Ovary (tissue), 9 donors: ENCODE measurements around the gene PRKG1. TPM values are rescaled to one million over a fixed set of nuclear protein-coding genes. Genes with fewer than 3 reads are reported as not detected.

ENCODE experiments used
- DNase-seq, 5 donors: peaks; one replicate each; pipeline ENCODE4 v3.0.0-alpha.2; 2019 to 2020
- H3K27ac ChIP-seq, 2 donors: fragments of 200-600 bp; one replicate each; pipeline versions ENCODE4 v1.5.1 to v1.8.0; 2019 to 2022
- H3K27me3 ChIP-seq: fragments of 200-600 bp; one replicate; pipeline ENCODE4 v1.8.0; 2022
- H3K36me3 ChIP-seq: fragments of 200-600 bp; sonication (generic); one replicate; pipeline ENCODE4 v1.5.1; 2019
- H3K4me1 ChIP-seq: one replicate; pipeline ENCODE4 v1.8.1; 2013; ENCODE audit warnings: mild to moderate bottlenecking, moderate library complexity; ENCODE audit not compliant: insufficient read depth
- H3K4me3 ChIP-seq: fragments of 200-600 bp; sonication (generic); one replicate; pipeline ENCODE4 v1.5.1; 2017
- H3K9me3 ChIP-seq, 2 donors: fragments of 200-600 bp in 1 of 2; sonication (generic) in 1 of 2; one replicate each; pipeline versions ENCODE4 v1.5.1 to v1.8.1; 2013 to 2019; ENCODE audit warnings: mild to moderate bottlenecking in 1 of 2, moderate library complexity in 1 of 2
- EP300 ChIP-seq: sonication (generic); formaldehyde crosslinking; IDR thresholded peaks from one replicate; pipeline ENCODE4 v1.6.1; 2017; ENCODE audit warnings: antibody characterized with exemption
- POLR2A ChIP-seq: fragments of 450-650 bp; IDR thresholded peaks from one replicate; pipeline ENCODE4 v1.6.1; 2017; ENCODE audit warnings: antibody characterized with exemption, mild to moderate bottlenecking, moderate library complexity
- WGBS, 3 donors: extraction: QIAGEN DNeasy Blood & Tissue Kit in 1 of 3; methylation state at CpG; one replicate each; pipeline versions ENCODE4 v1.1.5 to v1.1.7; 2013 to 2017; 5-methylcytosine and 5-hydroxymethylcytosine counted together
- intact Hi-C, 4 donors: fragments of 100-400 bp; cut with DNase I; formaldehyde crosslinking; loops; one replicate each; pipeline versions ENCODE4 v1.11.0 to v1.15.1; 2022 to 2023
- polyA plus RNA-seq, 2 donors: library from polyadenylated mRNA; stranded (reverse); fragments of 200-250 nt in 1 of 2; fragments of 350-450 nt in 1 of 2; fragmentation: Illumina TruSeq in 1 of 2; extraction: RNeasy Lipid Tissue Mini Kit (QIAGEN cat#74804) in 1 of 2; gene quantifications; one replicate each; pipeline ENCODE4 v1.2.3, GENCODE V29; 2013 to 2014
- total RNA-seq, 7 donors: library from RNA; depleted of rRNA in 2 of 7; stranded (reverse); fragments of >200 nt in 2 of 7; fragmentation: NEBNext Ultra II Directional in 3 of 7; extraction: Animal tissue kit (Norgen Biotek cat#: 25700) in 3 of 7; gene quantifications; one replicate each; pipeline versions ENCODE4 v1.1.0 to v1.2.4, GENCODE V29; 2016 to 2023
- TF ChIP-seq, protein P1 (sequence below), 3 donors: fragments of 450-650 bp in 2 of 3; fragments of 200-600 bp in 1 of 3; IDR thresholded peaks; one replicate each; pipeline versions ENCODE4 v1.5.1 to v1.8.0; 2016 to 2022; ENCODE audit warnings: antibody characterized with exemption in 3 of 3, mild to moderate bottlenecking in 1 of 3
- donor health status: DM: no; HTN: no; CAD: no; lungs with moderate emphysema.
- donor health status: DM: no; HTN: no; CAD: no.
- donor health status: Bipolar disorder and iron deficiency.
- donor health status: DM: yes; HTN: yes; CAD: no.
- donor health status: DM: no; HTN: no; CAD: no.
- donor health status: DM: yes; HTN: yes; CAD: no.

Gene PRKG1
- total and polyA plus RNA-seq, 9 donors = 2.8 to 21.1 (median 15.7) TPM

- no peak for DNase-seq
- Histone ChIP-seq H3K27me3 (no peaks in the 10 kb centered on the region), H3K9me3 (no peaks in the 10 kb centered on the region), H3K4me3 (no peak overlapping the region), H3K4me1 (no peaks in the 10 kb centered on the region), H3K27ac (no peak overlapping the region), H3K36me3 (no peaks in the 10 kb centered on the region)
- intact Hi-C loops = no loop called here
- 78 to 92% (median 92%) methylated on average over 7 of the region's 7 CpGs for WGBS, 3 donors
- no peak for TF ChIP-seq POLR2A
- TF ChIP-seq, protein P1, sequence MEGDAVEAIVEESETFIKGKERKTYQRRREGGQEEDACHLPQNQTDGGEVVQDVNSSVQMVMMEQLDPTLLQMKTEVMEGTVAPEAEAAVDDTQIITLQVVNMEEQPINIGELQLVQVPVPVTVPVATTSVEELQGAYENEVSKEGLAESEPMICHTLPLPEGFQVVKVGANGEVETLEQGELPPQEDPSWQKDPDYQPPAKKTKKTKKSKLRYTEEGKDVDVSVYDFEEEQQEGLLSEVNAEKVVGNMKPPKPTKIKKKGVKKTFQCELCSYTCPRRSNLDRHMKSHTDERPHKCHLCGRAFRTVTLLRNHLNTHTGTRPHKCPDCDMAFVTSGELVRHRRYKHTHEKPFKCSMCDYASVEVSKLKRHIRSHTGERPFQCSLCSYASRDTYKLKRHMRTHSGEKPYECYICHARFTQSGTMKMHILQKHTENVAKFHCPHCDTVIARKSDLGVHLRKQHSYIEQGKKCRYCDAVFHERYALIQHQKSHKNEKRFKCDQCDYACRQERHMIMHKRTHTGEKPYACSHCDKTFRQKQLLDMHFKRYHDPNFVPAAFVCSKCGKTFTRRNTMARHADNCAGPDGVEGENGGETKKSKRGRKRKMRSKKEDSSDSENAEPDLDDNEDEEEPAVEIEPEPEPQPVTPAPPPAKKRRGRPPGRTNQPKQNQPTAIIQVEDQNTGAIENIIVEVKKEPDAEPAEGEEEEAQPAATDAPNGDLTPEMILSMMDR (IDR thresholded peaks at IDR 0.05) = no peak
- no peak for TF ChIP-seq EP300
Observed at GRCh38 chr10:51630640-51631005, 556.3 kb downstream of the PRKG1 start.

DNA sequence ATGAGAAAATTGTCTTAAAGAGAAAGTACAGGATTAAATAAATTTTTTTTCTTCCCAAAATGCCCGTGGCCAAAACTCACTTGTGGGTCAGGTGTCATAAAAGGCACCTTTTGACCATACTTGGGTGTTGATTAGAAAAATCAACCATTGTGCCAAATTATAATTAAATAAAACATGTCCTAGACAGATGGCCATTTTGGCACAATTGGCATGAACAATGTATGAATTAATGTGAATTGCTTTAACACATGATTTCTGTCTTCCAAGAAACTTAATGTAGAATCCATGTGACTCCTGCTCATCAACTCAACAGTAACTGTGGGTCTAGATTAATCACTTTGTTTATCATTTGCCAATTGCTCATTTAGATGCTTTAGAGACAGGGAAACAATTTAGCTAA is 561.1 kb downstream of the PRKG1 start:
- 69 to 92% (median 85%) methylated on average over 1 of the region's 1 CpG for WGBS, 3 donors
- intact Hi-C loops = no loop called here
- H3K27ac ChIP-seq = no peak overlapping the region
- no peak overlapping the region for H3K4me3 ChIP-seq
- no peaks in the 10 kb centered on the region for H3K27me3 ChIP-seq
- TF ChIP-seq, protein P1 (IDR thresholded peaks at IDR 0.05) = no peak
- TF ChIP-seq EP300 = no peak
- TF ChIP-seq POLR2A = no peak
- H3K9me3 ChIP-seq = no peaks in the 10 kb centered on the region
- H3K36me3 ChIP-seq = no peaks in the 10 kb centered on the region
- no peak for DNase-seq
- H3K4me1 ChIP-seq = no peaks in the 10 kb centered on the region

DNA sequence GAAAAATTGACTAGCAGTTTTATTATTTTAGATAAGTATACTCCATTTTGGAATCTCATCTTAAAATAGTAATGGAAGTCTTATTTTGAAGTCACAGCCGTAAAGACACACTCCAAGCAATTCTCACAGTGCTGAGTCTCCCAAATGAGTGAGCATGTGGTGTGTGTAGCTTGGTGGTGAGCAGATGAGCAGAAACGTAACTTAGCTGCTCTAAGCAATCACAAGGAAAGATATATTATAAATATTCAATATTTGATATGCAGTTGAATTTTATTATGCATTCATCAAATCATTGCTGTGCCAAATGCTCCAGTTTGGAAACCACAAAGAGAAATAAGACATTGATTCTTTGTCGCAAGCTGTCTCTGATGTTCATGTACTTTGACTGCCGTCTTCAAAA is 563.9 kb downstream of the PRKG1 start:
- Histone ChIP-seq H3K4me3 (no peak overlapping the region), H3K9me3 (no peaks in the 10 kb centered on the region), H3K27ac (no peak overlapping the region), H3K4me1 (no peaks in the 10 kb centered on the region), H3K36me3 (no peaks in the 10 kb centered on the region), H3K27me3 (no peaks in the 10 kb centered on the region)
- 88 to 95% (median 89%) methylated on average over 4 of the region's 4 CpGs for WGBS, 3 donors
- no peak for DNase-seq
- no peak for TF ChIP-seq POLR2A
- TF ChIP-seq, protein P1 (IDR thresholded peaks at IDR 0.05) = no peak
- intact Hi-C loops = no loop called here

DNA sequence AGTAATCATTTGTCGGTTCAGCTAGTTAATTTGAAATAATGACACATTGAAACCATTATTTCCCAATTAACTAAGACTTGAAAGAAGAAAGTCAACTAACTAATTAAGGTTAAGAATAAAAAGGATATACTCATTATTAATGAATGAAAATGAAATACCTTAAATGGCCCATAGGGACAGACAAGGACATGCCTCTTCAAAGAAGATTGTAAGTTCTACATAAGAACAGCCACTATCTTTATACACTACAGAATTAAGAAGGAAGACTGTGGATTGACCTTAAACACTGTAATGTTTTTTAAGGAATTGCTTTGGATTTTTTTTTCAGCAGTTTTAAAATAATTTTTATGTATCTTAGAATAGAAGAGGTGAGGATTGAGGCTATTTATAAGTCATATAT is 564.5 kb downstream of the PRKG1 start:
- Histone ChIP-seq H3K4me1 (no peaks in the 10 kb centered on the region), H3K27me3 (no peaks in the 10 kb centered on the region), H3K4me3 (no peak overlapping the region), H3K9me3 (no peaks in the 10 kb centered on the region), H3K36me3 (no peaks in the 10 kb centered on the region), H3K27ac (no peak overlapping the region)
- intact Hi-C loops = no loop called here
- TF ChIP-seq POLR2A (no peak), EP300 (no peak)
- TF ChIP-seq, protein P1 (IDR thresholded peaks at IDR 0.05) = no peak
- WGBS, 3 donors = 87 to 92% (median 88%) methylated on average over 1 of the region's 1 CpG
- no peak for DNase-seq
